H1 (cell line): ENCODE results near the gene PEX5L. TPM values are rescaled to one million over a fixed set of nuclear protein-coding genes. Genes with fewer than 3 reads are reported as not detected.

ENCODE experiments used
- CTCF ChIA-PET: fragments of 300-600 bp; sonication (Branson Sonifier 250); formaldehyde crosslinking; loops from one replicate; lab custom pipeline; 2021; ENCODE audit not compliant: partially characterized antibody; lab: Charles Lee
- POLR2A ChIA-PET: fragments of 300-600 bp; sonication (Branson Sonifier 250); formaldehyde crosslinking; loops from one replicate; lab custom pipeline; 2021; ENCODE audit warnings: inconsistent platforms; ENCODE audit not compliant: partially characterized antibody; lab: Charles Lee
- DNase-seq, 2 experiments: peaks; one replicate each; pipeline versions ENCODE4 v3.0.0 to v3.0.0-alpha.2; 2010 to 2022; ENCODE audit warnings: low spot score in 2 of 2, low read depth in 1 of 2, mixed read lengths in 1 of 2
- FAIRE-seq: peaks from 2 replicates; lab custom pipeline; 2011; peaks lifted over from hg19 to GRCh38; lab: Jason Lieb, UNC
- H2AFZ ChIP-seq: 2 replicates; pipeline ENCODE4 v1.8.1; 2012; ENCODE audit warnings: low read length, inconsistent platforms
- H2AK5ac ChIP-seq: 2 replicates; pipeline ENCODE4 v1.6.1; 2013; ENCODE audit warnings: low read depth, low read length
- H2BK120ac ChIP-seq: replicated peaks from 2 replicates; pipeline ENCODE3; 2013; ENCODE audit warnings: low read depth, low read length, inconsistent platforms
- H2BK12ac ChIP-seq: 2 replicates; pipeline ENCODE4 v1.6.1; 2013; ENCODE audit warnings: low read depth, low read length
- H2BK15ac ChIP-seq: 2 replicates; pipeline ENCODE4 v1.6.1; 2013; ENCODE audit warnings: low read length
- H2BK20ac ChIP-seq: 2 replicates; pipeline ENCODE4 v1.6.1; 2013; ENCODE audit warnings: low read length
- H2BK5ac ChIP-seq: 2 replicates; pipeline ENCODE4 v1.6.1; 2013; ENCODE audit warnings: low read depth, low read length
- H3K14ac ChIP-seq: 2 replicates; pipeline ENCODE4 v1.6.1; 2013; ENCODE audit warnings: inconsistent platforms; ENCODE audit not compliant: insufficient read length
- H3K18ac ChIP-seq: 2 replicates; pipeline ENCODE4 v1.6.1; 2013; ENCODE audit warnings: low read length; ENCODE audit errors: extremely low read depth
- H3K23ac ChIP-seq: 2 replicates; pipeline ENCODE4 v1.6.1; 2013; ENCODE audit warnings: inconsistent platforms; ENCODE audit not compliant: insufficient read length
- H3K23me2 ChIP-seq: 2 replicates; pipeline ENCODE4 v1.6.1; 2013; ENCODE audit warnings: low read depth, low read length
- H3K27ac ChIP-seq: 2 replicates; pipeline ENCODE4 v1.6.1; 2011; ENCODE audit warnings: low read depth, low read length, inconsistent platforms
- H3K27me3 ChIP-seq, 4 experiments: replicated peaks in 1 of 4; 1 replicate in 1 of 4; 2 replicates in 3 of 4; pipeline versions ENCODE4 v1.6.1 to v1.8.1; 2011 to 2013; ENCODE audit warnings: low read length in 3 of 4, mild to moderate bottlenecking in 3 of 4, inconsistent platforms in 2 of 4, mixed read lengths in 2 of 4, moderate library complexity in 1 of 4; ENCODE audit not compliant: control insufficient read depth in 3 of 4, insufficient read depth in 3 of 4; ENCODE audit errors: extremely low read depth in 1 of 4
- H3K36me3 ChIP-seq, 4 experiments: 2 replicates each; pipeline versions ENCODE4 v1.6.1 to v1.8.1; 2011 to 2013; ENCODE audit warnings: mild to moderate bottlenecking in 4 of 4, low read length in 3 of 4, moderate library complexity in 2 of 4, control low read depth in 1 of 4, inconsistent platforms in 1 of 4; ENCODE audit not compliant: insufficient read depth in 4 of 4, control insufficient read depth in 2 of 4
- H3K4ac ChIP-seq: replicated peaks from 2 replicates; pipeline ENCODE3; 2013; ENCODE audit warnings: low read length, low read depth, mixed read lengths, inconsistent platforms; ENCODE audit not compliant: insufficient read length
- H3K4me1 ChIP-seq, 4 experiments: replicated peaks in 1 of 4; 1 replicate in 1 of 4; 2 replicates in 3 of 4; pipeline versions ENCODE4 v1.6.1 to v1.8.1; 2011 to 2013; ENCODE audit warnings: low read length in 3 of 4, inconsistent platforms in 2 of 4, mixed read lengths in 1 of 4; ENCODE audit not compliant: insufficient read depth in 4 of 4, control insufficient read depth in 3 of 4
- H3K4me2 ChIP-seq, 2 experiments: 2 replicates each; pipeline versions ENCODE4 v1.6.1 to v1.8.1; 2011 to 2013; ENCODE audit warnings: low read depth in 2 of 2, low read length in 2 of 2, control low read depth in 1 of 2, inconsistent platforms in 1 of 2, mild to moderate bottlenecking in 1 of 2; ENCODE audit not compliant: insufficient read depth in 1 of 2
- H3K4me3 ChIP-seq, 4 experiments: fragments of 200-600, 300-600 bp in 1 of 4; sonication (generic), shearing (Covaris generic), sonication (Bioruptor Twin) in 1 of 4; 2 replicates each; pipeline versions ENCODE4 v1.5.1 to v1.8.1; 2011 to 2016; ENCODE audit warnings: low read length in 4 of 4, low read depth in 3 of 4, control low read depth in 2 of 4, inconsistent platforms in 2 of 4, mild to moderate bottlenecking in 2 of 4, mixed read lengths in 1 of 4, moderate library complexity in 1 of 4; ENCODE audit not compliant: insufficient read depth in 2 of 4; ENCODE audit errors: extremely low read depth in 1 of 4
- H3K56ac ChIP-seq: replicated peaks from 2 replicates; pipeline ENCODE3; 2013; ENCODE audit warnings: low read depth, mild to moderate bottlenecking, mixed read lengths, low read length, inconsistent platforms; ENCODE audit not compliant: insufficient read length
- H3K79me1 ChIP-seq: 2 replicates; pipeline ENCODE4 v1.6.1; 2013; ENCODE audit warnings: low read depth, low read length, control low read depth
- H3K79me2 ChIP-seq, 2 experiments: 2 replicates each; pipeline versions ENCODE4 v1.6.1 to v1.8.1; 2012 to 2013; ENCODE audit warnings: low read length in 2 of 2, mild to moderate bottlenecking in 2 of 2, inconsistent platforms in 1 of 2; ENCODE audit not compliant: insufficient read depth in 2 of 2, control insufficient read depth in 1 of 2
- H3K9ac ChIP-seq, 4 experiments: replicated peaks in 1 of 4; 1 replicate in 1 of 4; 2 replicates in 3 of 4; pipeline versions ENCODE4 v1.6.1 to v1.8.1; 2011 to 2013; ENCODE audit warnings: low read depth in 3 of 4, low read length in 3 of 4, control low read depth in 2 of 4, mild to moderate bottlenecking in 2 of 4, moderate library complexity in 2 of 4, inconsistent platforms in 1 of 4; ENCODE audit errors: extremely low read depth in 1 of 4
- H3K9me3 ChIP-seq, 2 experiments: 2 replicates each; pipeline versions ENCODE4 v1.6.1 to v1.8.1; 2012 to 2013; ENCODE audit warnings: mild to moderate bottlenecking in 2 of 2, moderate library complexity in 2 of 2, control low read depth in 1 of 2, inconsistent platforms in 1 of 2, low read depth in 1 of 2, low read length in 1 of 2, mixed read lengths in 1 of 2; ENCODE audit not compliant: insufficient read depth in 2 of 2
- H4K20me1 ChIP-seq, 2 experiments: replicated peaks in 1 of 2; 2 replicates each; pipeline versions ENCODE3 to v1.8.1; 2011 to 2013; ENCODE audit warnings: inconsistent platforms in 2 of 2, low read length in 2 of 2, mild to moderate bottlenecking in 1 of 2; ENCODE audit not compliant: insufficient read depth in 2 of 2, control insufficient read depth in 1 of 2
- H4K5ac ChIP-seq: 2 replicates; pipeline ENCODE4 v1.6.1; 2013; ENCODE audit warnings: low read length, low read depth, mixed read lengths, inconsistent platforms; ENCODE audit not compliant: insufficient read length
- H4K8ac ChIP-seq: 2 replicates; pipeline ENCODE4 v1.8.0; 2013; ENCODE audit warnings: mild to moderate bottlenecking, moderate library complexity, low read length, inconsistent platforms; ENCODE audit not compliant: insufficient read depth; ENCODE audit errors: extremely low read depth
- H4K91ac ChIP-seq: replicated peaks from 2 replicates; pipeline ENCODE3; 2013; ENCODE audit warnings: low read length, mixed read lengths, inconsistent platforms; ENCODE audit not compliant: insufficient read length
- BCL11A ChIP-seq, 2 experiments: IDR thresholded peaks; one replicate each; pipeline ENCODE4 v1.6.1; 2011; ENCODE audit warnings: low read depth in 2 of 2, low read length in 2 of 2, mild to moderate bottlenecking in 2 of 2
- CBX8 ChIP-seq: fragments of 300-800, 300-1000 bp; sonication (generic); IDR thresholded peaks from 2 replicates; pipeline ENCODE4 v1.7.1; 2016; ENCODE audit warnings: low read depth, low read length, borderline replicate concordance
- CHD1 ChIP-seq: IDR thresholded peaks from 2 replicates; pipeline ENCODE4 v1.6.1; 2012; ENCODE audit warnings: low read depth, low read length, improper control_type of control experiment
- EP300 ChIP-seq, 2 experiments: IDR thresholded peaks; 1 replicate in 1 of 2; 2 replicates in 1 of 2; pipeline ENCODE4 v1.6.1; 2011 to 2012; ENCODE audit warnings: low read depth in 2 of 2, low read length in 2 of 2, mild to moderate bottlenecking in 2 of 2, borderline replicate concordance in 1 of 2, inconsistent platforms in 1 of 2, moderate library complexity in 1 of 2
- GTF2F1 ChIP-seq: IDR thresholded peaks from 2 replicates; pipeline ENCODE4 v1.6.1; 2012; ENCODE audit warnings: low read depth, low read length, improper control_type of control experiment, borderline replicate concordance
- KDM4A ChIP-seq: IDR thresholded peaks from one replicate; pipeline ENCODE4 v1.7.1; 2012; ENCODE audit warnings: low read depth, mild to moderate bottlenecking, moderate library complexity, low read length, inconsistent platforms; ENCODE audit not compliant: severe bottlenecking
- POLR2A ChIP-seq, 2 experiments: IDR thresholded peaks; 1 replicate in 1 of 2; 2 replicates in 1 of 2; pipeline ENCODE4 v1.6.1; 2011; ENCODE audit warnings: low read depth in 2 of 2, low read length in 2 of 2, mild to moderate bottlenecking in 2 of 2; ENCODE audit errors: control extremely low read depth in 1 of 2
- POU5F1 ChIP-seq: IDR thresholded peaks from 2 replicates; pipeline ENCODE4 v1.6.1; 2011; ENCODE audit warnings: low read depth, mild to moderate bottlenecking, low read length, moderate library complexity
- RAD21 ChIP-seq, 2 experiments: IDR thresholded peaks in 1 of 2; conservative IDR thresholded peaks in 1 of 2; 2 replicates each; pipeline ENCODE4 v1.6.1; 2011; ENCODE audit warnings: low read depth in 2 of 2, low read length in 2 of 2, improper control_type of control experiment in 1 of 2, inconsistent platforms in 1 of 2, mild to moderate bottlenecking in 1 of 2, moderate library complexity in 1 of 2
- RNF2 ChIP-seq: fragments of 200-900, 300-1000 bp; sonication (generic); IDR thresholded peaks from 2 replicates; pipeline ENCODE4 v1.7.1; 2016; ENCODE audit warnings: borderline replicate concordance, low read depth, mild to moderate bottlenecking, antibody characterized with exemption, low read length; ENCODE audit not compliant: poor library complexity, severe bottlenecking; ENCODE audit errors: missing control alignments
- SIN3A ChIP-seq, 2 experiments: IDR thresholded peaks in 1 of 2; conservative IDR thresholded peaks in 1 of 2; 2 replicates each; pipeline ENCODE4 v1.6.1; 2011 to 2012; ENCODE audit warnings: low read length in 2 of 2, improper control_type of control experiment in 1 of 2, low read depth in 1 of 2, mild to moderate bottlenecking in 1 of 2
- SP2 ChIP-seq: IDR thresholded peaks from 2 replicates; pipeline ENCODE4 v1.6.1; 2012; ENCODE audit warnings: mild to moderate bottlenecking, low read length, inconsistent platforms
- TBP ChIP-seq: IDR thresholded peaks from 2 replicates; pipeline ENCODE4 v1.6.1; 2011; ENCODE audit warnings: low read depth, low read length, improper control_type of control experiment
- WGBS, 2 experiments: shearing (Covaris generic) in 1 of 2; methylation state at CpG; one replicate each; pipeline versions ENCODE4 v1.1.6 to v1.1.7; 2013 to 2015; ENCODE audit warnings: low lambda C conversion rate in 2 of 2, mixed read lengths in 2 of 2, inconsistent platforms in 1 of 2, low coverage in 1 of 2, missing lambda C conversion rate in 1 of 2; ENCODE audit not compliant: insufficient replicate concordance in 2 of 2, insufficient coverage in 1 of 2, insufficient read length in 1 of 2; ENCODE audit errors: extremely low coverage in 1 of 2, missing lambda C conversion rate in 1 of 2; 5-methylcytosine and 5-hydroxymethylcytosine counted together
- polyA plus RNA-seq, 7 experiments: library from polyadenylated mRNA; depleted of rRNA in 3 of 7; stranded (reverse) in 5 of 7; unstranded in 2 of 7; fragments of >200 nt in 5 of 7; fragments of 200-250 nt in 2 of 7; gene quantifications; 1 replicate in 5 of 7; 2 replicates in 1 of 7; 4 replicates in 1 of 7; pipeline versions ENCODE4 v1.2.1 to v1.2.3, GENCODE V29; 2011 to 2013; ENCODE audit warnings: missing spikeins in 2 of 7, mixed read lengths in 2 of 7
- total RNA-seq: library from RNA; stranded (reverse); fragmentation: NEBNext Ultra II Directional; extraction: Animal tissue kit (Norgen Biotek cat#: 25700); gene quantifications from 2 replicates; pipeline ENCODE4 v1.2.1, GENCODE V29; 2021

Gene PEX5L
- total and polyA plus RNA-seq, 2 of the 8 experiments (the other 6 are each of a cell fraction or from before 2014, with no cell fraction given): 0.80 to 4.2 TPM

DNA sequence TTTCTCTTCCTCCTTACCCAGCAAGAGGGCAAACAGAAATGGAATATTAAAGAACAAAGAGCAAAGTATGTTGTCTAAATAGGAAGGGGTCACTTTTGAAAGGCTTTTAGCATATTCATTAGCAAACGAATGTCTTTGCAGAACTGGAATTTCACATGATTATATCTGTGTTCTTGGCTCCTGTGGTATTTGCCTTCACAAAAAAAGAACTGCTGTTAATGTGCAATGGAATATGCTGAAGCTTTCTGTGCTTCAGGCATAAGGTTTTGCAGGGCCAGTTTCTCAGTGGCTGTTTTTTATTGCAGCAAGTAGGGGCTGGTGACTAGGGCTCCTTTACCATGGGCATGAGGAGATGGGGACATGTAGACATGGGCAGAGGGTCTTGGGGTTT lies 210.5 kb downstream of the PEX5L start:
- no peak overlapping the region for H3K18ac ChIP-seq
- no peak overlapping the region for H2BK20ac ChIP-seq
- no peaks in the 10 kb centered on the region for H3K79me2 ChIP-seq
- H3K4me2 ChIP-seq: no peak overlapping the region
- peaks cover 0 to 9% (median 5%) of the 10 kb centered on the region in 4 experiments; a peak in 4 of 7 replicates for H3K4me1 ChIP-seq
- H3K27ac ChIP-seq: no peak overlapping the region
- H2BK12ac ChIP-seq: no peak overlapping the region
- WGBS, 2 experiments: 20% methylated on average over 1 of the region's 1 CpG; no CpG with 5 or more reads in 1 of the 2 experiments
- FAIRE-seq (no peak), DNase-seq (no peak)
- no peak overlapping the region for H3K4me3 ChIP-seq
- no peak overlapping the region for H4K91ac ChIP-seq
- no peaks in the 10 kb centered on the region for H3K27me3 ChIP-seq
- ChIA-PET POLR2A (interaction anchor here (0.6 kb wide), 1 partner anchor 613 kb away, joined by 4 read pairs; no protein-coding TSS in a partner anchor), CTCF (interaction anchor here (1.8 to 4.1 kb wide), 3 partner anchors 15 to 58 kb away, joined by 8 to 26 read pairs (median 9); no protein-coding TSS in a partner anchor)
- H3K56ac ChIP-seq: no peak overlapping the region
- H4K8ac ChIP-seq: no peak overlapping the region
- no peak overlapping the region for H2BK120ac ChIP-seq
- no peak overlapping the region for H3K23ac ChIP-seq
- no peak overlapping the region for H2AK5ac ChIP-seq
- no peak overlapping the region for H3K14ac ChIP-seq
- no peak overlapping the region for H3K9ac ChIP-seq
- H2BK5ac ChIP-seq: no peak overlapping the region
- H3K9me3 ChIP-seq: no peaks in the 10 kb centered on the region
- no peak overlapping the region for H2AFZ ChIP-seq
- no peaks in the 10 kb centered on the region for H3K36me3 ChIP-seq
- H4K20me1 ChIP-seq: no peaks in the 10 kb centered on the region
- H4K5ac ChIP-seq: no peak overlapping the region
- no peaks in the 10 kb centered on the region; the same call in 1 of the 2 replicates for H3K23me2 ChIP-seq
- H3K79me1 ChIP-seq: no peaks in the 10 kb centered on the region
- no peak overlapping the region for H3K4ac ChIP-seq
- no peak overlapping the region for H2BK15ac ChIP-seq
- TF ChIP-seq KDM4A: no peak
- TF ChIP-seq EP300 (IDR thresholded peaks at IDR 0.05; ENCODE audit: borderline replicate concordance in 1 of 2, low read depth in 2 of 2, low read length in 2 of 2): no peak
- TF ChIP-seq RNF2: no peak
- no peak for TF ChIP-seq SP2
- no peak for TF ChIP-seq POU5F1
- TF ChIP-seq RAD21 (IDR thresholded peaks at IDR 0.05 in 1 of 2, conservative IDR thresholded peaks at IDR 0.05 in 1 of 2; ENCODE audit: low read depth in 2 of 2, low read length in 2 of 2): no peak
- no peak for TF ChIP-seq BCL11A (IDR thresholded peaks at IDR 0.05; ENCODE audit: low read depth in 2 of 2, low read length in 2 of 2)
- TF ChIP-seq CHD1: no peak
- no peak for TF ChIP-seq SIN3A (conservative IDR thresholded peaks at IDR 0.05 in 1 of 2, IDR thresholded peaks at IDR 0.05 in 1 of 2; ENCODE audit: low read depth in 1 of 2, low read length in 2 of 2)
- TF ChIP-seq POLR2A (IDR thresholded peaks at IDR 0.05; ENCODE audit: control extremely low read depth in 1 of 2, low read depth in 2 of 2, low read length in 2 of 2): no peak
- no peak for TF ChIP-seq CBX8
- TF ChIP-seq GTF2F1: no peak
- TF ChIP-seq TBP: no peak
